Fibroblast of the aortic adventitia (primary cell): ENCODE results near the gene TUBGCP3. TPM values are rescaled to one million over a fixed set of nuclear protein-coding genes. Genes with fewer than 3 reads are reported as not detected.

Source experiments
- DNase-seq: peaks from one replicate; pipeline ENCODE4 v3.0.0-alpha.2; 2010; ENCODE audit warnings: low read depth
- H3K4me3 ChIP-seq: 2 replicates; pipeline ENCODE4 v1.5.1; 2011; ENCODE audit warnings: low read depth, mild to moderate bottlenecking, control low read depth, low read length, moderate library complexity
- CTCF ChIP-seq: IDR thresholded peaks from 2 replicates; pipeline ENCODE4 v1.5.1; 2011; ENCODE audit warnings: mild to moderate bottlenecking, low read length, control low read depth, inconsistent platforms; ENCODE audit not compliant: insufficient read depth
- total RNA-seq: library from RNA; depleted of rRNA; stranded (reverse); fragments of >200 nt; gene quantifications from 2 replicates; pipeline ENCODE4 v1.2.3, GENCODE V29; 2012; ENCODE audit warnings: low replicate concordance

TUBGCP3 gene
- total RNA-seq, 1 donor: 26.8 TPM

DNA sequence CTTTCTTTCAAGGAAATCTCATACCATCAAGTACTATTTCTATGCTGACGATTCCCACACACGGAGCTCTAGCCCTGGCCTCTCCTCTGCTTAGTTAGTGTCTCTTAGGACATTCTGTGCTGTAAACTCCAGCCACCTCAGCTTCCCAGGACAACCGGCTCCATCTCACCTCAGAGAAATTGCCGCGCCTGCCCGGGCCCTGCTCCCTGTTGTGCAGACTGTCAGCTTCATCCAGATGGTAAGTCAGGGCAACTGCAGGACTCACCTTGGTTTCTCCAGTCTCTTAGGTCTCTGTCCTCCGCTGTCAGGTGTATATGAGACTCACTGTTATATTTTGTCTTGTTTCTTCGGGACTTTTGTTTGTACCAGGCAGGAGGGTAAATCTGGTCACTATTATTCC is 113.1 kb downstream of the TUBGCP3 start:
- no peak for DNase-seq
- no peak for TF ChIP-seq CTCF
- no peak overlapping the region for H3K4me3 ChIP-seq

- TF ChIP-seq CTCF: no peak
These were observed 114.1 kb downstream of the TUBGCP3 start for GRCh38 chr13:112473818-112474217.

DNA sequence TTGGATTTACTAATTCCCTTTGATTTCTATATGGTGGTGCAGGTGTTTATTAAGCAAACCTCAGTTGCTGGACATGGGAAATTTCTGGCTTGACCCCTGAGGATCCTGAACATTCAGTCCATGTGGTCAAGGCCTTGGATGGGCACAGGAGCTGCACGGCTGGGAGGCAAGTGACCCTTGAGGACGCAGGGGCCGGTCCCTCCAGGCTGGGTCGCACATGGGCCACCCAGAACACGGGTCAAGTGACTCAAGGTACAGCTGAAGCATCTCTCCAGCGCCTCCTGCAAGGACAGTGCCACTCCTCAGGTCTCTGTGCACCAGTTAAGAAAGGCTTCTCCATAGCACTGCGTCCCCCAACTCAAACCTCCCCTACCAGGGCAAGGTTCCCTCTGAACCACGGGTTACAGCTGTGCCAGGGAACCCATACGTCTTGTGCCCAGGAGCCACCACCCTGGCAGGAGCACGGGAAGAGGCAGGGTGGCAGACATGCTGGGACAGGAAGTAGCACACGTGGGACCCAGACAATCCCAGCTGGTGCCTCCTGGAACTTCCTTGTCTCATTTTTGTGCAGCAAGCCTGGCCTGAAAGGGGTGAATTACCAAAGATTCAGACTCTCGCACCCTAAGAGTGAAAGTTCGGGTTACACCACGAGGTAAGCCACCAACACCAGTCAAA is 118.7 kb downstream of the TUBGCP3 start:
- no peak overlapping the region for H3K4me3 ChIP-seq
- no peak for TF ChIP-seq CTCF
- no peak for DNase-seq

More at GRCh38 chr13:112473818-112474217, 114.1 kb downstream of the TUBGCP3 start:
- DNase-seq: no peak
- H3K4me3 ChIP-seq: no peak overlapping the region

GRCh38 chr13:112468069-112468468 is 119.9 kb downstream of the TUBGCP3 start:
- no peak for DNase-seq
- no peak for TF ChIP-seq CTCF
- H3K4me3 ChIP-seq: no peak overlapping the region

DNA sequence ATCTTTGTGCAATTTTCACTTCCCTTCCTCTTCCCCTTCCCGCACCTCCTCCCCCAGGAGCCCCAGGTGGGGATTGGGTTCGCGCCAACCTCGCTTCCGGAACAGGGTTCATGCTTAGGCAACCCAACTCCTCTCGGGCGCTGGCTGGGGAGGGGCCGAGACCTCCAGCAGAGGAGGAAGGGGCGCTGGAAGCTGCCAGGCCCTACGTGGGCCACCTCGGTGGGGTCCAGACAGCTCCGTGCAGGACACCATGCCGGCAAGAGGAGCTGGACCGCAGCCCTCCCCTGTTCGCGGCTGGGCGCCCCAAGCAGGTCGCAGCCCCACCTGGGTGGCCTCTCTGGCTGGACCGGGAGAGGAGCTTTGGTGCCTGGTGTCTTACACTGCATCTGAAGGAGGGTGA is 120.7 kb downstream of the TUBGCP3 start:
- no peak overlapping the region for H3K4me3 ChIP-seq
- TF ChIP-seq CTCF: no peak
- DNase-seq: no peak

- TF ChIP-seq CTCF: no peak
- no peak for DNase-seq
- no peak overlapping the region for H3K4me3 ChIP-seq
These were observed 121.6 kb downstream of the TUBGCP3 start for GRCh38 chr13:112466132-112467058.
